Endothelial cell of umbilical vein (primary cell): ENCODE results near the gene FAM83F. TPM values are rescaled to one million over a fixed set of nuclear protein-coding genes. Genes with fewer than 3 reads are reported as not detected.

Source experiments
- BruUV-seq: library from RNA; stranded (reverse); fragments of 400-500 nt; replicated peaks from 2 replicates; lab custom pipeline; 2021; lab: Mats Ljungman, UMichigan
- CTCF ChIA-PET: fragments of 300-600, 350-600 bp; sonication (Branson Sonifier 250); formaldehyde crosslinking; loops from one replicate; lab custom pipeline; 2021; ENCODE audit warnings: antibody characterized with exemption, inconsistent platforms; lab: Charles Lee
- POLR2A ChIA-PET: fragments of 300-600, 350-600 bp; sonication (Branson Sonifier 250); formaldehyde crosslinking; loops from one replicate; lab custom pipeline; 2021; ENCODE audit warnings: antibody characterized with exemption, inconsistent platforms; lab: Charles Lee
- DNase-seq: peaks from one replicate; pipeline ENCODE4 v3.0.0-alpha.2; 2011; ENCODE audit warnings: low read depth, low spot score
- FAIRE-seq: peaks from 2 replicates; lab custom pipeline; 2011; peaks lifted over from hg19 to GRCh38; lab: Jason Lieb, UNC
- H2AFZ ChIP-seq: 2 replicates; pipeline ENCODE4 v1.6.0; 2012; ENCODE audit warnings: low read depth, low read length, control low read depth, inconsistent platforms
- H3K27ac ChIP-seq: 2 replicates; pipeline ENCODE4 v1.5.1; 2011; ENCODE audit warnings: low read depth, mild to moderate bottlenecking, control low read depth, low read length, moderate library complexity; ENCODE audit not compliant: insufficient read depth
- H3K27me3 ChIP-seq, 2 experiments: 2 replicates each; pipeline versions ENCODE4 v1.6.0 to v1.6.1; 2011; ENCODE audit warnings: low read length in 2 of 2, mixed read lengths in 1 of 2; ENCODE audit not compliant: control insufficient read depth in 2 of 2, insufficient read depth in 2 of 2
- H3K36me3 ChIP-seq, 2 experiments: 2 replicates in 1 of 2; 3 replicates in 1 of 2; pipeline ENCODE4 v1.5.1; 2011; ENCODE audit warnings: low read length in 2 of 2, mild to moderate bottlenecking in 1 of 2, moderate library complexity in 1 of 2; ENCODE audit not compliant: control insufficient read depth in 2 of 2, insufficient read depth in 2 of 2; ENCODE audit errors: extremely low read depth in 1 of 2
- H3K4me1 ChIP-seq: 3 replicates; pipeline ENCODE4 v1.5.1; 2011; ENCODE audit warnings: mild to moderate bottlenecking, low read length; ENCODE audit not compliant: control insufficient read depth, insufficient read depth; ENCODE audit errors: extremely low read depth
- H3K4me2 ChIP-seq: 2 replicates; pipeline ENCODE4 v1.6.1; 2011; ENCODE audit warnings: low read length, control low read depth, mixed read lengths; ENCODE audit not compliant: insufficient read depth
- H3K4me3 ChIP-seq, 3 experiments: fragments of 200-600 bp in 1 of 3; sonication (generic), shearing (Covaris generic) in 1 of 3; replicated peaks in 1 of 3; 2 replicates each; pipeline ENCODE4 v1.5.1; 2011 to 2016; ENCODE audit warnings: control low read depth in 3 of 3, low read length in 3 of 3, mild to moderate bottlenecking in 2 of 3, inconsistent platforms in 1 of 3, low read depth in 1 of 3, moderate library complexity in 1 of 3; ENCODE audit not compliant: insufficient read depth in 1 of 3
- H3K79me2 ChIP-seq: 2 replicates; pipeline ENCODE4 v1.6.0; 2012; ENCODE audit warnings: low read length, inconsistent platforms; ENCODE audit not compliant: control insufficient read depth, insufficient read depth
- H3K9ac ChIP-seq: replicated peaks from 2 replicates; pipeline ENCODE3; 2011; ENCODE audit warnings: low read length, control low read depth; ENCODE audit not compliant: insufficient read depth; ENCODE audit errors: extremely low read depth
- H3K9me1 ChIP-seq: replicated peaks from 3 replicates; pipeline ENCODE4 v1.6.0; 2011; ENCODE audit warnings: mild to moderate bottlenecking, low read length; ENCODE audit not compliant: control insufficient read depth, insufficient read depth; ENCODE audit errors: extremely low read depth
- H3K9me3 ChIP-seq: replicated peaks from 2 replicates; pipeline ENCODE4 v1.5.1; 2012; ENCODE audit warnings: low read length, inconsistent platforms; ENCODE audit not compliant: control insufficient read depth, insufficient read depth
- H4K20me1 ChIP-seq: replicated peaks from 2 replicates; pipeline ENCODE3; 2011; ENCODE audit warnings: mild to moderate bottlenecking, low read length; ENCODE audit not compliant: control insufficient read depth, insufficient read depth; ENCODE audit errors: extremely low read depth
- CTCF ChIP-seq, 2 donors: IDR thresholded peaks; 1 replicate in 1 of 2; 2 replicates in 1 of 2; pipeline ENCODE4 v1.5.1; 2011; ENCODE audit warnings: low read length in 2 of 2, mild to moderate bottlenecking in 2 of 2, moderate library complexity in 2 of 2, control low read depth in 1 of 2, inconsistent platforms in 1 of 2, low read depth in 1 of 2; ENCODE audit not compliant: insufficient read depth in 1 of 2; ENCODE audit errors: extremely low read depth in 1 of 2
- EZH2 ChIP-seq: IDR thresholded peaks from 2 replicates; pipeline ENCODE4 v1.6.1; 2012; ENCODE audit warnings: borderline replicate concordance, low read depth, mild to moderate bottlenecking, moderate library complexity, low read length, inconsistent platforms; ENCODE audit not compliant: severe bottlenecking
- FOS ChIP-seq: IDR thresholded peaks from 2 replicates; pipeline ENCODE4 v1.6.1; 2011; ENCODE audit warnings: mild to moderate bottlenecking, low read length, moderate library complexity, borderline replicate concordance; ENCODE audit not compliant: insufficient read depth
- GATA2 ChIP-seq: IDR thresholded peaks from 2 replicates; pipeline ENCODE4 v1.7.0; 2011; ENCODE audit warnings: low read depth, mild to moderate bottlenecking, moderate library complexity, mixed read lengths, low read length; ENCODE audit not compliant: insufficient read length, insufficient read depth
- JUN ChIP-seq: IDR thresholded peaks from 2 replicates; pipeline ENCODE4 v1.6.1; 2011; ENCODE audit warnings: borderline replicate concordance, low read depth; ENCODE audit not compliant: insufficient read length, insufficient read depth
- MYC ChIP-seq: IDR thresholded peaks from one replicate; pipeline ENCODE4 v1.6.1; 2011; ENCODE audit warnings: mild to moderate bottlenecking, low read depth, low read length
- POLR2A ChIP-seq: IDR thresholded peaks from 2 replicates; pipeline ENCODE4 v1.6.1; 2012; ENCODE audit warnings: low read depth, mild to moderate bottlenecking, control low read depth, low read length
- POLR2AphosphoS5 ChIP-seq: IDR thresholded peaks from 2 replicates; pipeline ENCODE4 v1.6.1; 2012; ENCODE audit warnings: low read depth, mild to moderate bottlenecking, control low read depth, low read length, moderate library complexity; ENCODE audit not compliant: insufficient read depth
- dilution Hi-C: fragments of 300-500 bp; cut with MboI; formaldehyde crosslinking; loops from one replicate; pipeline ENCODE4 v1.15.0; 2019; ENCODE audit warnings: low sequenced_read_pairs; ENCODE audit not compliant: extremely low pct_ligation_motif_present
- intact Hi-C: fragments of 100-400 bp; cut with micrococcal nuclease; formaldehyde crosslinking; loops from one replicate; pipeline ENCODE4 v1.10.0; 2022
- polyA plus RNA-seq, 4 experiments: library from polyadenylated mRNA; depleted of rRNA in 3 of 4; stranded (reverse) in 3 of 4; unstranded in 1 of 4; fragments of >200 nt; gene quantifications; 2 replicates each; pipeline versions ENCODE4 v1.2.1 to v1.2.3, GENCODE V29; 2011 to 2012; ENCODE audit warnings: missing spikeins in 1 of 4
- total RNA-seq: library from RNA; stranded (reverse); gene quantifications from 2 replicates; pipeline ENCODE4 v1.2.3, GENCODE V29; 2021
- TF ChIP-seq, protein P1 (sequence below): IDR thresholded peaks from 2 replicates; pipeline ENCODE4 v1.6.1; 2011; ENCODE audit not compliant: insufficient read depth, insufficient read length

FAM83F gene
- total and polyA plus RNA-seq, 2 donors (not counting 3 experiments of a cell fraction or from before 2014, with no cell fraction given) = not detected

- Histone ChIP-seq H3K9me1 (no peaks in the 10 kb centered on the region), H3K36me3 (no peaks in the 10 kb centered on the region), H3K27ac (no peak overlapping the region), H3K4me1 (no peaks in the 10 kb centered on the region), H3K4me2 (no peak overlapping the region), H3K9me3 (no peaks in the 10 kb centered on the region), H2AFZ (no peak overlapping the region), H3K79me2 (no peaks in the 10 kb centered on the region), H3K27me3 (peaks cover 8 to 29% of the 10 kb centered on the region in 2 experiments), H3K4me3 (no peak overlapping the region), H4K20me1 (no peaks in the 10 kb centered on the region), H3K9ac (no peak overlapping the region)
- TF ChIP-seq POLR2A (no peak), POLR2AphosphoS5 (no peak), GATA2 (no peak), FOS (no peak), EZH2 (no peak), CTCF (IDR thresholded peaks at IDR 0.05; ENCODE audit: extremely low read depth in 1 of 2, insufficient read depth in 1 of 2, low read depth in 1 of 2, low read length in 2 of 2) (no peak), JUN (no peak), MYC (no peak)
- TF ChIP-seq, protein P1, sequence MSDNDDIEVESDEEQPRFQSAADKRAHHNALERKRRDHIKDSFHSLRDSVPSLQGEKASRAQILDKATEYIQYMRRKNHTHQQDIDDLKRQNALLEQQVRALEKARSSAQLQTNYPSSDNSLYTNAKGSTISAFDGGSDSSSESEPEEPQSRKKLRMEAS = no peak
- BruUV-seq = no TSS peak
- dilution Hi-C loops = no loop called here
- DNase-seq (no peak), FAIRE-seq (no peak)
- CTCF ChIA-PET = interaction anchor here (1.8 kb wide), 1 partner anchor 9 kb away, joined by 4 read pairs; no protein-coding TSS in a partner anchor
- POLR2A ChIA-PET = no interaction called here
- intact Hi-C loops = no loop called here
Observed at GRCh38 chr22:39990686-39991085, 4.1 kb upstream of the FAM83F start.
